Neuron (in vitro differentiated cells): Measurements from ENCODE around the gene SIGLEC11.

Source experiments
- H2AFZ ChIP-seq: one replicate; pipeline ENCODE4 v1.6.1; 2013; ENCODE audit warnings: low read depth, mild to moderate bottlenecking, inconsistent platforms, low read length, moderate library complexity
- H3K27me3 ChIP-seq: one replicate; pipeline ENCODE4 v1.6.1; 2013; ENCODE audit warnings: low read length; ENCODE audit not compliant: insufficient read depth
- H3K36me3 ChIP-seq: one replicate; pipeline ENCODE4 v1.6.1; 2013; ENCODE audit warnings: low read length; ENCODE audit not compliant: insufficient read depth
- H3K4me1 ChIP-seq: one replicate; pipeline ENCODE4 v1.6.1; 2013; ENCODE audit warnings: low read length; ENCODE audit not compliant: insufficient read depth
- H3K4me3 ChIP-seq: 2 replicates; pipeline ENCODE4 v1.5.1; 2013; ENCODE audit warnings: mild to moderate bottlenecking, low read length, moderate library complexity
- H3K9me3 ChIP-seq: one replicate; pipeline ENCODE4 v1.6.1; 2013; ENCODE audit warnings: low read length

The SIGLEC11 gene

GRCh38 chr19:49938662-49939061 lies 22.3 kb downstream of the SIGLEC11 start:
- H3K36me3 ChIP-seq, result no peaks in the 10 kb centered on the region
- H3K27me3 ChIP-seq, result peaks cover 2% of the 10 kb centered on the region
- no peaks in the 10 kb centered on the region for H3K9me3 ChIP-seq
- H3K4me3 ChIP-seq, result no peak overlapping the region
- H2AFZ ChIP-seq, result no peak overlapping the region
- H3K4me1 ChIP-seq, result peaks cover 10% of the 10 kb centered on the region

GRCh38 chr19:49937750-49938381 lies 23.1 kb downstream of the SIGLEC11 start:
- no peak overlapping the region for H3K4me3 ChIP-seq
- H2AFZ ChIP-seq, result peak overlapping the region; percentile 54
- H3K4me1 ChIP-seq, result peaks cover 10% of the 10 kb centered on the region
- peaks cover 2% of the 10 kb centered on the region for H3K27me3 ChIP-seq
- H3K9me3 ChIP-seq, result no peaks in the 10 kb centered on the region
- H3K36me3 ChIP-seq, result peaks cover 1% of the 10 kb centered on the region

GRCh38 chr19:49936549-49936948 lies 24.4 kb downstream of the SIGLEC11 start:
- H3K4me1 ChIP-seq, result peaks cover 7% of the 10 kb centered on the region
- no peak overlapping the region for H2AFZ ChIP-seq
- peaks cover 3% of the 10 kb centered on the region for H3K36me3 ChIP-seq
- H3K4me3 ChIP-seq, result no peak overlapping the region
- H3K9me3 ChIP-seq, result no peaks in the 10 kb centered on the region
- H3K27me3 ChIP-seq, result no peaks in the 10 kb centered on the region

- Histone ChIP-seq H3K36me3 (peaks cover 3% of the 10 kb centered on the region), H3K4me1 (peaks cover 3% of the 10 kb centered on the region), H3K9me3 (no peaks in the 10 kb centered on the region), H2AFZ (no peak overlapping the region), H3K27me3 (no peaks in the 10 kb centered on the region), H3K4me3 (no peak overlapping the region)
These were observed 27.3 kb downstream of the SIGLEC11 start for GRCh38 chr19:49933643-49934042.

- Histone ChIP-seq H3K27me3 (no peaks in the 10 kb centered on the region), H2AFZ (no peak overlapping the region), H3K36me3 (peaks cover 6% of the 10 kb centered on the region), H3K9me3 (no peaks in the 10 kb centered on the region), H3K4me3 (no peak overlapping the region), H3K4me1 (peaks cover 9% of the 10 kb centered on the region)
These were observed 28.2 kb downstream of the SIGLEC11 start for GRCh38 chr19:49932731-49933131.

- no peak overlapping the region for H3K4me3 ChIP-seq
- peaks cover 14% of the 10 kb centered on the region for H3K4me1 ChIP-seq
- H3K36me3 ChIP-seq, result peaks cover 13% of the 10 kb centered on the region
- H3K27me3 ChIP-seq, result no peaks in the 10 kb centered on the region
- no peaks in the 10 kb centered on the region for H3K9me3 ChIP-seq
- H2AFZ ChIP-seq, result no peak overlapping the region
These were observed 28.9 kb downstream of the SIGLEC11 start for GRCh38 chr19:49932041-49932451.

- Histone ChIP-seq H3K36me3 (peaks cover 19% of the 10 kb centered on the region), H2AFZ (no peak overlapping the region), H3K9me3 (no peaks in the 10 kb centered on the region), H3K4me3 (no peak overlapping the region), H3K27me3 (no peaks in the 10 kb centered on the region), H3K4me1 (peaks cover 17% of the 10 kb centered on the region)
These were observed 29.5 kb downstream of the SIGLEC11 start for GRCh38 chr19:49931293-49932040.

- Histone ChIP-seq H3K4me3 (peak overlapping the region; percentile 36), H3K9me3 (no peaks in the 10 kb centered on the region), H3K4me1 (peaks cover 17% of the 10 kb centered on the region), H3K36me3 (peaks cover 24% of the 10 kb centered on the region), H2AFZ (no peak overlapping the region), H3K27me3 (no peaks in the 10 kb centered on the region)
These were observed 30.4 kb downstream of the SIGLEC11 start for GRCh38 chr19:49930483-49931011.

GRCh38 chr19:49929611-49930482 lies 31.1 kb downstream of the SIGLEC11 start:
- peaks cover 17% of the 10 kb centered on the region for H3K4me1 ChIP-seq
- H2AFZ ChIP-seq, result peak overlapping the region; percentile 13
- peak overlapping the region; percentile 91 for H3K4me3 ChIP-seq
- H3K27me3 ChIP-seq, result no peaks in the 10 kb centered on the region
- H3K36me3 ChIP-seq, result peaks cover 27% of the 10 kb centered on the region
- H3K9me3 ChIP-seq, result no peaks in the 10 kb centered on the region

GRCh38 chr19:49929121-49929610 lies 31.8 kb downstream of the SIGLEC11 start, which contains the start of the genes ATF5 and NUP62:
TSS of gene ATF5 (plus strand) at chr19:49929205. CDS start at chr19:49930851, 1,646 bp downstream.
TSS of gene NUP62 (minus strand) at chr19:49929504. CDS start at chr19:49909807, 19,697 bp downstream.
- peak within 1 kb of the TSS; percentile 91 for H3K4me3 ChIP-seq
- no peaks in the 10 kb centered on the region for H3K9me3 ChIP-seq
- H2AFZ ChIP-seq, result peak within 1 kb of the TSS; percentile 13
- peaks cover 17% of the 10 kb centered on the region for H3K4me1 ChIP-seq
- H3K27me3 ChIP-seq, result no peaks in the 10 kb centered on the region
- peaks cover 34% of the 10 kb centered on the region for H3K36me3 ChIP-seq

GRCh38 chr19:49927526-49928264 lies 33.3 kb downstream of the SIGLEC11 start:
- Histone ChIP-seq H3K4me1 (peaks cover 17% of the 10 kb centered on the region), H3K27me3 (no peaks in the 10 kb centered on the region), H3K36me3 (peaks cover 46% of the 10 kb centered on the region), H3K4me3 (peak overlapping the region; percentile 91), H2AFZ (no peak overlapping the region), H3K9me3 (no peaks in the 10 kb centered on the region)

GRCh38 chr19:49926515-49926914 lies 34.5 kb downstream of the SIGLEC11 start:
- H3K9me3 ChIP-seq, result no peaks in the 10 kb centered on the region
- H3K27me3 ChIP-seq, result no peaks in the 10 kb centered on the region
- peaks cover 17% of the 10 kb centered on the region for H3K4me1 ChIP-seq
- no peak overlapping the region for H2AFZ ChIP-seq
- H3K4me3 ChIP-seq, result no peak overlapping the region
- peaks cover 56% of the 10 kb centered on the region for H3K36me3 ChIP-seq
